ENCODE results near the gene SPATA16.
"Not testable (repeated sequence)": the region's sequence is repeated elsewhere in the genome, so short reads cannot be mapped to it uniquely, and the experiment has no call there.

Gene SPATA16

DNA sequence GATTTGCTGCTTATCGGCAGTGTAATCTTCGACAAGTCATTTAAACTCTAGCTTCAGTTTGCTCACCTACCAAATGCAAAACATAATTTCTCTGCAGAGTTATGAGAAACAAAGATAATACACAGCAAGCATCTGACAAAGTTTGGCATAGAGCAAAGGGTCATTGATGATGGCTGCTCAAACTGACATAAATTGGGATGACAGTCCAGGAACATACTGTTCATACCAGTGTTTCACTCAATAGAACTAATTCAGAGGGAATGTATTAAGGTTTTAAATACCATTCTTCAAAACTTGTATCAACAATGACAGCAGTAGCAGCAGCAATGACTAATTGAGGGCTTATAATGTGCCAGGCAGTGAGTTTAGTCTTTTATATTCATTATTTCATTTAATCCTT lies 137.6 kb downstream of the SPATA16 start:
- no peak for DNase-seq

DNA sequence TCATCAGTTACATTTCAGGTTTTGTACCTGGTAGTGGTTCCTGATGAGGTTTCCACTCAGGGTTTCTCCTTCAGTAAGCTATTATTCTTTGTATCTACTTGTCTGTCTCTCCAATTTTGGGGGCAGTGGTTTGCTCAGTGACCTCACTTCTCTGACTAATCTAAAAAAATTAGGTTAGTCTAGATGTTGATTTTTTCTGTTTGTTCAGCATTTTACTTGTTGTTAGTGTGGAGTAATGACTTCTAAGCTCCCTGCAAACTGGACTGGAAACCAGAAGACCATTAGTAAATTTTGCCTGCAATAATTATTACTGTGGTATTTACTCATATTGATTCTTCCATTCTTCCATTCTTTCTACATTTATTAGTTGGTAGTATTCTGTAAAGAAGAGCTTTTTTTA lies 139.4 kb downstream of the SPATA16 start:
- no peak for DNase-seq

DNA sequence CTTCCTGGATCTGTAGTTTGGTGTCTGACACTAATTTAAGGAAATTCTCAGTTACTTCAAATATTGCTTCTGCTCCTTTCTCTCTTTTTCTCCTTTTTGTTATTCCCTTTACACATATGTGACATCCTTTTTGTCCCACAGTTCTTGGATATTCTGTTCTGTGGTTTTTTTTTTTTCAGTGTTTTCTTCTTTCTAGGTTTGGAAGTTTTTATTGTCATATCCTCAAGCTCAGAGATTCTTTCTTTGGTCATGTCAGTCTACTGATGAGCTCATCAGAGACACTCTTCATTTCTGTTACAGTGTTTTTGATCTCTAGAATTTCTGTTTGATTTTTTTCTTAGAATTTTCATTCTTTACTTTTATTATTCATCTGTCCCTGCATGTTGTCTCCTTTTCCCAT lies 140.5 kb downstream of the SPATA16 start:
- DNase-seq = no peak

- DNase-seq = no peak
Observed at GRCh38 chr3:172993412-172993811, 147.6 kb downstream of the SPATA16 start.

- DNase-seq = no peak
Observed at GRCh38 chr3:172991424-172991996, 149.5 kb downstream of the SPATA16 start.

DNA sequence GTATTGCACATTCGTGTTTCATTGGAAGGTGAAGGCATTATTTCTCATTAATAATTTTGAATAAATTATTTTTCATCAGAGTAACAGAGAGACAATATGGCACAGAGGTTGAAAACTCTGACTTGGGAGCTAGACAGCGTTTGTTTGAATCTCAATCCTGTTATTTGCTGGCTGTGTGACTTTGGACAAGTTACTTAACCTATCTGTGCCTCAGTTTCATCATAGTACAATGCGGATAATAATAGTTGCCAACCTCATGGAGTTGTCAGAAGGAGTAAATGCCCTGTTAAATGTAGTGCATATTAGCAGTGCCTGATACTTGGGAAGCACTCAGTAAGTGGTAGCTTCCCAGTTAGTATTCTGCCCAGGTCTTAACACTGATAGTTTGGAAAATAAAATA lies 151.7 kb downstream of the SPATA16 start:
- DNase-seq = no peak

DNA sequence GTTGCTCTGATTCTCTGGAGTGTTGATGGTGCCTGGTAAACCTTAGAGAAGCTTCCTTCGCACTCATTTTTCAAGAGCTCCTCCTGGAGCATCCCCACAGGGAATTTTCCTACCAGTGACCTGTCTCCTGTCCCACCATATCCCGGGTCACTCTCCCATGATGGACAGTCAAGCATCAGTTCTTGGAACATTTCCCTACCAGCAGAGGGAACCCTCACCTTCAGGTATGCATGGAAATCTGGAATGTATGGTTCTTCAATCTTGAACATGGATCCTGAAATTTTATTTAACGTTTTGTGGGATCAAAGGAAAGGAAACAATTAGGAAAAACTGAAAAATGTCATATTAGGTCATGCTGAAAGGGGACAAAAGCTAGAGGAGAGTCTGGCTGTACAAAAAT lies 153.8 kb downstream of the SPATA16 start:
- DNase-seq = peak; percentile 54

DNA sequence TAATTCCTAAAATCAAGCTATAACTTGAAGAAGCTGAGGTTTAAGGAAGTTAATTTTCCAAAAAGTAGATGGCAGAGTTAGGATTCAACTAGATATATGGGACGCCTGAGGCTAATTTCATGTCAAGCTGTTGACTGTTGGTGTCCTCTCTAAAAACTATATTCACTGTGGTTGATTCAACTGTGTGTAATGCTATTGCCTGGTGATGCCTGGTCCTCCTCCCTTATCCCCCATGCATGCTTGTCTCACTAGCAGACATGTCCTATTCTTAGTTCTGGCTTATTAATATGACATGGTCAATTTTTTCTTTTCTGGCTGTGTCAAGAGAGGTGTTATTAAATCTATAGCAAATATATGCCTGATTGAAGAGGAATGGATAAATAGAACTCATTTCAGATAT lies 156.1 kb downstream of the SPATA16 start:
- DNase-seq = no peak

DNA sequence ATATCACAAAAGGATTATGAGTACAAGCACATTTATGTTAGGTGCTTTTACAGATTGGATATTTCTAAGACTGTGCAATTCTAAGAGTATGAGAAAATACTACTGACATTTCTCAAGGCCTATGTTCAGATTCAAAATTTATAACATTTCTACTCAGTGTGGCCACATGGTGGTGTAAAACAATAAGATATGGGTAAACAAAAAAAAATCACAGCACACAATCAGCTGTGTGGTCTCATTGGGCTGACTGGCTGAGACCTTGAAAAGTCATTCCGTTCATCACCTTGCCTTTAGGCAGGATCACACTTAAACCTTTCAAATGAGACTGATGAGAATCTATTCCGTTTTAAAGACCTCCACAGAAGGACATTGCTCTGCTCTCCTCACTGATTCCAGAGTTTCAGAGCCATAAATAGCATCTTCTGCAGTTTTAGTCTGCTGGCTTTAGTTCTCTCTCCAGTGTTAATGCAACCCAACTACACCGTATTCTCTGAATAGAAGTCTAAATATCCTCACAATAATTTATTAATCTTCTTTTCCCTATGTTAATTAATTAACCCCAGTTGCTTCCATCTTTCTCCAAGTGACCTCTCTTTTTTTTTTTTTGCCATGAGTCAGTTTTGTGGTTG lies 158.2 kb downstream of the SPATA16 start:
- DNase-seq = peak; percentile 41

DNA sequence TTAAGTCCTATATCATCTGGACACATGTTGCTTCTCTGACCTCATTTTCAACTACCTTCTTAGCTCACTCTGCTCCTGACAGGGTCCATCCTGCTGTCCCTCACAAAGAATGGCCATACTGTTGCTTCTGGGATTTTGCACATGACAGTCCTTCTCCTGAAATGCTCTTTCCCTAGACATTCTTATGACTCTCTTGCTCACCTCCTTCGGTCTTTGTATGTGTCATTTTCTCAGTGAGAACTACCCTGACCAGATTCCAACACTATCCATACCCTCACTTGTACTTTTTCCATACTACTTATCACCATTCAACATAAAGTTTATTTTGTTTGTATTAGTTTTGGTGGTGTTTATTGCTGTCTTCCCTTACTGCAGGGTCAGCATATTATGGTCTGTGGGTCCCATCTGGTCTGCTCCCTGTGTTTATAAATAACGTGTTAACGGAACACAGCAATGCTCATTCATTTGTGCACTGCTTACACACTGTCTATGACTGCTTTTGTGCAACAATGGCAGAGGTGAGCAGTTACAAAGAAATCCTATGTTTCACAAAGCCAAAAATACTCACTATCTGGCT lies 159.5 kb downstream of the SPATA16 start:
- no peak for DNase-seq

DNA sequence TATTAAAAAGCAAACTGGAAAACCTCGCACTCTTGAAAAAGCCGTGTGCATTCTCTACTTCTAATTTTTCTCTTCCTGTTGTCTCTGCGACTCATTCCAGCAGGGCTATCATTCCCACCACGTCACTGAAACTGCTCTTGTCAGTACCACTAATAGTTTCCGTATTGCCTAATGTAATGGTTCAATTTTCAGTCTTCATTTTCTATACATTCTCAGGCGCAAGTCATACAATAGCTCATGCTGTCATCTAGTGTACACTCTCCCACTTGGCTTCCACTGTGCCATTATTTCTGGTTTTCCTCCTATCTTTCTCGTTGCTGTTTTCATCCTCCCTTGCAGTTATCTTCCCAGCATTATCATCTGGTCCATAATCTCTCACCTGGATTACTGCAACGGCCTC lies 160.2 kb downstream of the SPATA16 start:
- DNase-seq = no peak

- no peak for DNase-seq
Observed at GRCh38 chr3:172977696-172978095, 163.3 kb downstream of the SPATA16 start.

DNA sequence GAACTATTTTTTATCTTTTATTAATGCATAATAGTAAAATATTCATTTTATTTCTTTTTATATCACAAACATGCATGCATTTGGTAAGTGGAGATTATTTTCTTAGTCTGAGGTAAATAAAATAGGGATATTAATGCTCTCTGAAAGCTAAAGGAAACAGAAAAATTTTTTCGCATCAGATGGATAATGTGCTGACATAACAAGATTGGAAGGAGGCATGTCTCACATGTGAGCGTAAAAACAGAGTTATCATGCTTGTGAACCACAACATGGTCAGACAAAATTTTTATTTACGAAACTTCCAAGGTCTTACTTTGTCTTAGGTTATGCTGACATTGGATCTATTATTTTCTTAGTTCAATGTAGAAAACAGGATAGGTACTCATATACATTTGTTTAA lies 166.1 kb downstream of the SPATA16 start:
- no peak for DNase-seq

- peak; percentile 5 for DNase-seq
Observed at GRCh38 chr3:172973799-172974198, 167.2 kb downstream of the SPATA16 start.

DNA sequence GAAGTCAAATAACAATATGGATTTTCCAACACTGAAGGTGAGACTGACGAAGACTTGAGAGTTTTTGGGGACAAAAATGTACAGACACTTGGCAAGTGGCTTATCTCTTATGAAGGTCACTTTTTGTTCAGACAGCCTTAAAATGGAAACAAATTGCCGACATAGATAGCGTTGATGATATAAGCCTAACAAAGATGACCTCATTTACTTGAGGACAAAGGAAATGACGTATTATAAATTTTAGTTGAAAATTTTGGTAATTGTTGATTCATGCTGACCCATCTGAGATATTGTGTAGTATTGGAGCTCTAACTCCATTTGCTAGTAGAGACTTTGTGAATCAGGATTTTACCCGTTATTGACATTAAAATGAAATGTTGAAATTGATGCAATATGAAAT lies 168.3 kb downstream of the SPATA16 start:
- no peak for DNase-seq

GRCh38 chr3:172972067-172972466 lies 169.0 kb downstream of the SPATA16 start:
- no peak for DNase-seq

GRCh38 chr3:172968646-172969045 lies 172.4 kb downstream of the SPATA16 start:
- DNase-seq = no peak

- no peak for DNase-seq
Observed at GRCh38 chr3:172965256-172965655, 175.8 kb downstream of the SPATA16 start.

GRCh38 chr3:172960626-172961182 lies 180.3 kb downstream of the SPATA16 start:
- DNase-seq = not testable (repeated sequence)

- DNase-seq = no peak
Observed at GRCh38 chr3:172958565-172958964, 182.5 kb downstream of the SPATA16 start.

DNA sequence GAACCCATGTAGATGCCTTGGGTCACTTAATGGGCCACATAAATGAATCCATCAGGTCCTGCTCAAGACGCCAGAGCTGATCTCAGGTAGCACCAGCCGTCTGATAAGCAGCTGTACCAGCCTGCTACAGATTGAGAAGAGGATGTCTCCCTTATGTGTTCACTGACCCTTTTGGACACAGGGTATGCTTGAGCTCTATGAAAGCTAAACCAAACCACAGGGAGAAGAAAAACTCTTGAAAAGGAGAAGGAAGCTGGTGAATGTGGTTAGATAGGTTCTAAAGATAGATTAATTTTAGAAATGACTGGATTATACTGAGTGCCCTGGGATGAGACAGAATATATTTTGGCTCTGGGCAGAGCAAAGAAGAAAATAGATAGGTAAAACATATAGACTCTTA lies 187.5 kb downstream of the SPATA16 start:
- no peak for DNase-seq

- DNase-seq = no peak
Observed at GRCh38 chr3:172951511-172951910, 189.5 kb downstream of the SPATA16 start.

GRCh38 chr3:172946061-172946460 lies 195.0 kb downstream of the SPATA16 start:
- peak; percentile 30 for DNase-seq

GRCh38 chr3:172939651-172940293 lies 201.3 kb downstream of the SPATA16 start:
- no peak for DNase-seq

Measured in DMS53 (cell line).